ENCODE data around the gene SFR1.
A peak's percentile ranks its signal among the peaks of the same experiment; 100 is the strongest.

The SFR1 gene

GRCh38 chr10:104104926-104105325 lies 17.0 kb upstream of the SFR1 start:
- no peak for DNase-seq (ENCODE audit: low read depth)

- no peak for DNase-seq (ENCODE audit: low read depth)
These were observed 11.9 kb upstream of the SFR1 start for GRCh38 chr10:104109908-104110662.

- no peak for DNase-seq (ENCODE audit: low read depth)
These were observed 8.5 kb upstream of the SFR1 start for GRCh38 chr10:104113376-104113956.

GRCh38 chr10:104117839-104118323 lies 4.1 kb upstream of the SFR1 start:
- DNase-seq (ENCODE audit: low read depth) = no peak

GRCh38 chr10:104119996-104120395 lies 2.0 kb upstream of the SFR1 start:
- no peak for DNase-seq (ENCODE audit: low read depth)

GRCh38 chr10:104120512-104120902 lies 1.5 kb upstream of the SFR1 start:
- no peak for DNase-seq (ENCODE audit: low read depth)

- peak; percentile 75 for DNase-seq (ENCODE audit: low read depth)
These were observed 977 bp upstream of the SFR1 start for GRCh38 chr10:104120903-104121484.

GRCh38 chr10:104122225-104123107 lies 495 bp downstream of the SFR1 start:
- no peak for DNase-seq (ENCODE audit: low read depth)

GRCh38 chr10:104123397-104123796 lies 1.4 kb downstream of the SFR1 start:
- DNase-seq (ENCODE audit: low read depth) = no peak

- DNase-seq (ENCODE audit: low read depth) = no peak
These were observed 5.4 kb downstream of the SFR1 start for GRCh38 chr10:104127411-104127810.

GRCh38 chr10:104128214-104128613 lies 6.2 kb downstream of the SFR1 start:
- no peak for DNase-seq (ENCODE audit: low read depth)

- no peak for DNase-seq (ENCODE audit: low read depth)
These were observed 8.1 kb downstream of the SFR1 start for GRCh38 chr10:104130041-104130440.

- no peak for DNase-seq (ENCODE audit: low read depth)
These were observed 16.2 kb downstream of the SFR1 start for GRCh38 chr10:104138131-104138530.

- DNase-seq (ENCODE audit: low read depth) = no peak
These were observed 17.2 kb downstream of the SFR1 start for GRCh38 chr10:104139221-104139620.

- DNase-seq (ENCODE audit: low read depth) = no peak
These were observed 20.1 kb downstream of the SFR1 start for GRCh38 chr10:104142081-104142480.

- DNase-seq (ENCODE audit: low read depth) = no peak
These were observed 21.9 kb downstream of the SFR1 start for GRCh38 chr10:104143829-104144228.

GRCh38 chr10:104144931-104145330 lies 23.0 kb downstream of the SFR1 start:
- no peak for DNase-seq (ENCODE audit: low read depth)

GRCh38 chr10:104146882-104147281 lies 24.9 kb downstream of the SFR1 start:
- DNase-seq (ENCODE audit: low read depth) = no peak

- DNase-seq (ENCODE audit: low read depth) = no peak
These were observed 28.2 kb downstream of the SFR1 start for GRCh38 chr10:104150139-104150538.

GRCh38 chr10:104151737-104152136 lies 29.8 kb downstream of the SFR1 start:
- no peak for DNase-seq (ENCODE audit: low read depth)

- no peak for DNase-seq (ENCODE audit: low read depth)
These were observed 33.6 kb downstream of the SFR1 start for GRCh38 chr10:104155591-104155990.

- no peak for DNase-seq (ENCODE audit: low read depth)
These were observed 48.8 kb downstream of the SFR1 start for GRCh38 chr10:104170610-104171254.
